B cell (primary cell): ENCODE measurements around the gene OXSM. TPM values are rescaled to one million over a fixed set of nuclear protein-coding genes. Genes with fewer than 3 reads are reported as not detected.

Experiments used
- ATAC-seq: fragments of 200-7000 bp; cut with Tn5 transposase; one replicate; pipeline ENCODE4 v1.10.0; 2021; ENCODE audit warnings: low read depth, mild to moderate bottlenecking, moderate number of reproducible peaks, moderate library complexity
- CTCF ChIA-PET: fragments of 350-600 bp; sonication (Branson Sonifier 250); formaldehyde crosslinking; loops from one replicate; lab custom pipeline; 2021; ENCODE audit warnings: antibody characterized with exemption, inconsistent platforms; lab: Charles Lee
- POLR2A ChIA-PET: fragments of 350-600 bp; sonication (Branson Sonifier 250); formaldehyde crosslinking; loops from one replicate; lab custom pipeline; 2021; ENCODE audit warnings: antibody characterized with exemption; lab: Charles Lee
- DNase-seq: peaks from one replicate; pipeline ENCODE4 v3.0.0; 2013
- H2AFZ ChIP-seq: 2 replicates; pipeline ENCODE4 v1.6.1; 2012; ENCODE audit warnings: mild to moderate bottlenecking, low read depth, low read length; ENCODE audit not compliant: insufficient read depth, poor library complexity, severe bottlenecking
- H3K27ac ChIP-seq, 2 donors: 1 replicate in 1 of 2; 2 replicates in 1 of 2; pipeline ENCODE4 v1.5.1; 2012 to 2013; ENCODE audit warnings: low read length in 2 of 2, mild to moderate bottlenecking in 2 of 2, moderate library complexity in 1 of 2
- H3K27me3 ChIP-seq, 4 experiments: fragments of 200-600 bp in 1 of 4; sonication (generic) in 1 of 4; replicated peaks in 1 of 4; 1 replicate in 2 of 4; 2 replicates in 2 of 4; pipeline versions ENCODE4 v1.6.1 to v1.7.0; 2013 to 2016; ENCODE audit warnings: low read length in 3 of 4, mild to moderate bottlenecking in 2 of 4, mixed read lengths in 1 of 4, moderate library complexity in 1 of 4; ENCODE audit not compliant: insufficient read depth in 4 of 4, control insufficient read depth in 3 of 4; ENCODE audit errors: control extremely low read depth in 1 of 4
- H3K36me3 ChIP-seq, 2 experiments: replicated peaks in 1 of 2; 1 replicate in 1 of 2; 2 replicates in 1 of 2; pipeline versions ENCODE4 v1.6.1 to v1.7.1; 2013; ENCODE audit warnings: low read length in 1 of 2; ENCODE audit not compliant: insufficient read depth in 2 of 2, control insufficient read depth in 1 of 2; ENCODE audit errors: control extremely low read depth in 1 of 2, extremely low read depth in 1 of 2
- H3K4me1 ChIP-seq, 2 donors: fragments of 200-600 bp in 1 of 2; sonication (generic) in 1 of 2; 1 replicate in 1 of 2; 2 replicates in 1 of 2; pipeline versions ENCODE4 v1.5.1 to v1.6.1; 2013 to 2017; ENCODE audit warnings: low read length in 2 of 2; ENCODE audit not compliant: control insufficient read depth in 2 of 2, insufficient read depth in 2 of 2
- H3K4me2 ChIP-seq: replicated peaks from 2 replicates; pipeline ENCODE3; 2012; ENCODE audit warnings: mild to moderate bottlenecking, low read depth, low read length; ENCODE audit not compliant: poor library complexity, severe bottlenecking
- H3K4me3 ChIP-seq, 5 experiments: fragments of 200-600 bp in 1 of 5; sonication (generic) in 1 of 5; 1 replicate in 3 of 5; 2 replicates in 2 of 5; pipeline versions ENCODE4 v1.5.1 to v1.7.0; 2011 to 2016; ENCODE audit warnings: low read length in 4 of 5, mild to moderate bottlenecking in 4 of 5, low read depth in 2 of 5, control low read depth in 1 of 5, moderate library complexity in 1 of 5; ENCODE audit not compliant: insufficient read depth in 1 of 5; ENCODE audit errors: control extremely low read depth in 1 of 5, extremely low read depth in 1 of 5
- H3K79me2 ChIP-seq: fragments of 200-600 bp; sonication (generic); one replicate; pipeline ENCODE4 v1.6.0; 2016; ENCODE audit warnings: low read length; ENCODE audit not compliant: control insufficient read depth, insufficient read depth
- H3K9ac ChIP-seq: fragments of 200-600 bp; sonication (generic); 2 replicates; pipeline ENCODE4 v1.6.1; 2017; ENCODE audit warnings: mild to moderate bottlenecking, low read length, moderate library complexity
- H3K9me3 ChIP-seq, 3 donors: one replicate each; pipeline versions ENCODE4 v1.6.1 to v1.7.1; 2013; ENCODE audit warnings: low read length in 2 of 3; ENCODE audit not compliant: control insufficient read depth in 2 of 3, insufficient read depth in 1 of 3; ENCODE audit errors: control extremely low read depth in 1 of 3
- H4K20me1 ChIP-seq: 2 replicates; pipeline ENCODE4 v1.6.0; 2012; ENCODE audit warnings: mild to moderate bottlenecking, low read length; ENCODE audit not compliant: insufficient read depth, control insufficient read depth, poor library complexity, severe bottlenecking
- H3K27ac Mint-ChIP-seq: one replicate; pipeline ENCODE4 v1.8.0; 2021; ENCODE audit warnings: mixed read lengths
- H3K27me3 Mint-ChIP-seq: one replicate; pipeline ENCODE4 v1.8.0; 2021; ENCODE audit warnings: mixed read lengths
- H3K4me1 Mint-ChIP-seq: one replicate; pipeline ENCODE4 v1.8.0; 2021; ENCODE audit warnings: mixed read lengths
- H3K4me3 Mint-ChIP-seq: one replicate; pipeline ENCODE4 v1.8.0; 2021; ENCODE audit warnings: mixed read lengths
- H3K9me3 Mint-ChIP-seq: one replicate; pipeline ENCODE4 v1.8.0; 2022; ENCODE audit warnings: mixed read lengths; ENCODE audit not compliant: insufficient read depth
- EZH2 ChIP-seq: IDR thresholded peaks from 2 replicates; pipeline ENCODE4 v1.6.1; 2012; ENCODE audit warnings: borderline replicate concordance, low read depth, mild to moderate bottlenecking, moderate library complexity, low read length; ENCODE audit not compliant: insufficient read depth, poor library complexity, severe bottlenecking
- WGBS: methylation state at CpG from one replicate; pipeline ENCODE4 v1.1.5; 2013; ENCODE audit warnings: missing lambda C conversion rate; ENCODE audit not compliant: insufficient coverage; 5-methylcytosine and 5-hydroxymethylcytosine counted together
- intact Hi-C: fragments of 100-400 bp; cut with micrococcal nuclease; formaldehyde crosslinking; loops from one replicate; pipeline ENCODE4 v1.10.0; 2022
- polyA plus RNA-seq: library from polyadenylated mRNA; depleted of rRNA; stranded (reverse); fragments of >200 nt; gene quantifications from 2 replicates; pipeline ENCODE4 v1.2.3, GENCODE V29; 2012
- total RNA-seq, 2 donors: library from RNA; stranded (reverse); fragments of 120-200 nt in 1 of 2; gene quantifications; 1 replicate in 1 of 2; 2 replicates in 1 of 2; pipeline versions ENCODE4 v1.2.3 to v1.2.4, GENCODE V29; 2013 to 2022
- TF ChIP-seq, protein P1 (sequence below): fragments of 200-600 bp; IDR thresholded peaks from one replicate; pipeline ENCODE4 v1.8.0; 2022; ENCODE audit warnings: antibody characterized with exemption, mild to moderate bottlenecking

OXSM gene
- total and polyA plus RNA-seq, 2 donors (not counting 1 experiment from before 2014, with no cell fraction given), result 13.7 to 18.7 TPM

DNA sequence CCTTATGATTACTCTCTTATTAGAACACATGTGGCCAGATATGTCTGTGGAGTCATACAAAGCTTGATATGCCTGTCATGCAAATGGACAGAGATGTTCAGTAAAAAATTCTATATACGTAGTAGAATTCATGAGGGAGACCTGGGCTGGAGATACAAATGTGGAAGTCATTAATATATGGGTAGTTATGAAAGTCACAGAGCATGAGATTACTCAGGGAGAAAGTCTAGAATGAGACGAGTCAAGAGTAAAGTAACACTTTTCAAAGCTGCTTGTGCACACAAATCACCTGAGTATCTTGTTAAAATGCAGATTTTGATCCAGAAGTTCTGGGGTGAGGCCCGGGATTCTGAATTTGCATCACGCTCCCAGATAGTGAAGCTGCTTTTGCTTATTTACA, 28.4 kb downstream of the OXSM start:
- POLR2A ChIA-PET, result no interaction called here
- no peaks in the 10 kb centered on the region for H3K4me1 Mint-ChIP-seq
- H2AFZ ChIP-seq, result no peak overlapping the region
- ATAC-seq (no peak), DNase-seq (no peak)
- peaks cover 4% of the 10 kb centered on the region for H3K27me3 Mint-ChIP-seq
- H3K4me2 ChIP-seq, result no peak overlapping the region
- TF ChIP-seq, protein P1, sequence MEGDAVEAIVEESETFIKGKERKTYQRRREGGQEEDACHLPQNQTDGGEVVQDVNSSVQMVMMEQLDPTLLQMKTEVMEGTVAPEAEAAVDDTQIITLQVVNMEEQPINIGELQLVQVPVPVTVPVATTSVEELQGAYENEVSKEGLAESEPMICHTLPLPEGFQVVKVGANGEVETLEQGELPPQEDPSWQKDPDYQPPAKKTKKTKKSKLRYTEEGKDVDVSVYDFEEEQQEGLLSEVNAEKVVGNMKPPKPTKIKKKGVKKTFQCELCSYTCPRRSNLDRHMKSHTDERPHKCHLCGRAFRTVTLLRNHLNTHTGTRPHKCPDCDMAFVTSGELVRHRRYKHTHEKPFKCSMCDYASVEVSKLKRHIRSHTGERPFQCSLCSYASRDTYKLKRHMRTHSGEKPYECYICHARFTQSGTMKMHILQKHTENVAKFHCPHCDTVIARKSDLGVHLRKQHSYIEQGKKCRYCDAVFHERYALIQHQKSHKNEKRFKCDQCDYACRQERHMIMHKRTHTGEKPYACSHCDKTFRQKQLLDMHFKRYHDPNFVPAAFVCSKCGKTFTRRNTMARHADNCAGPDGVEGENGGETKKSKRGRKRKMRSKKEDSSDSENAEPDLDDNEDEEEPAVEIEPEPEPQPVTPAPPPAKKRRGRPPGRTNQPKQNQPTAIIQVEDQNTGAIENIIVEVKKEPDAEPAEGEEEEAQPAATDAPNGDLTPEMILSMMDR, result no peak
- no peak for TF ChIP-seq EZH2
- H3K4me1 ChIP-seq, result peaks cover 0 to 8% of the 10 kb centered on the region in 2 donors
- H3K9ac ChIP-seq, result no peak overlapping the region
- H3K27me3 ChIP-seq, result no peaks in the 10 kb centered on the region
- intact Hi-C loops, result no loop called here
- no peak overlapping the region for H3K27ac Mint-ChIP-seq
- H4K20me1 ChIP-seq, result no peaks in the 10 kb centered on the region
- H3K4me3 ChIP-seq, result no peak overlapping the region
- no peaks in the 10 kb centered on the region for H3K36me3 ChIP-seq
- no peak overlapping the region for H3K4me3 Mint-ChIP-seq
- H3K9me3 ChIP-seq, result no peaks in the 10 kb centered on the region
- CTCF ChIA-PET, result no interaction called here
- H3K27ac ChIP-seq, result no peak overlapping the region
- 75% methylated on average over 1 of the region's 4 CpGs for whole genome bisulfite sequencing
- no peaks in the 10 kb centered on the region for H3K79me2 ChIP-seq
- H3K9me3 Mint-ChIP-seq, result no peaks in the 10 kb centered on the region

DNA sequence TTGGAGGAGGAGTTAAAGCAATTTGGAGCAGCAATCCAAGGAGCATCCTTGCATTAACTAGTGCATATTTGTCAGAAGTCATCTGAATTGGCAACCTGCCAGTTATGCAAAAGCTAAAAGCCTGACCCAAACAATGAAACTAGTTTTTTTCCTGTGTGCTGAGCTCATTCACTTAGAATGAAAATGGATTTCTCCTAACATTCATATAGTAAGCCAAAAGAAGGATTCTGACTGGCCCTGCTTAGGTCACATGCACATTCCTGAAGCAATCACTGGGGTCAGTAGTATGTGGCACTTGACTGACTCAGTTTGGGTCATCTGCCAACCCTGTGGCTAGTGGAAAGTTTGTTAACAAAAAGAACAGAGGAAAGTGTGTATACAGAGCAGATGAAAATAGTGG, 30.5 kb downstream of the OXSM start:
- intact Hi-C loops, result no loop called here
- no peaks in the 10 kb centered on the region for H4K20me1 ChIP-seq
- H3K4me1 ChIP-seq, result peaks cover 0 to 8% of the 10 kb centered on the region in 2 donors
- H3K9me3 ChIP-seq, result no peaks in the 10 kb centered on the region
- Mint-ChIP-seq H3K4me3 (no peak overlapping the region), H3K9me3 (no peaks in the 10 kb centered on the region), H3K27ac (no peak overlapping the region), H3K27me3 (peaks cover 4% of the 10 kb centered on the region), H3K4me1 (no peaks in the 10 kb centered on the region)
- DNase-seq (no peak), ATAC-seq (no peak)
- TF ChIP-seq EZH2, result no peak
- TF ChIP-seq, protein P1, result no peak
- no peak overlapping the region for H3K4me2 ChIP-seq
- H3K4me3 ChIP-seq, result no peak overlapping the region
- ChIA-PET CTCF (no interaction called here), POLR2A (no interaction called here)
- H3K36me3 ChIP-seq, result no peaks in the 10 kb centered on the region
- no peaks in the 10 kb centered on the region for H3K27me3 ChIP-seq
- no peaks in the 10 kb centered on the region for H3K79me2 ChIP-seq
- H3K9ac ChIP-seq, result no peak overlapping the region
- no peak overlapping the region for H2AFZ ChIP-seq
- no peak overlapping the region for H3K27ac ChIP-seq
